ENCODE data around the gene TRAPPC12. TPM values are rescaled to one million over a fixed set of nuclear protein-coding genes. Genes with fewer than 3 reads are reported as not detected.

TRAPPC12 gene
- total RNA-seq, 1 experiment from 2014 or later = 86.0 TPM

DNA sequence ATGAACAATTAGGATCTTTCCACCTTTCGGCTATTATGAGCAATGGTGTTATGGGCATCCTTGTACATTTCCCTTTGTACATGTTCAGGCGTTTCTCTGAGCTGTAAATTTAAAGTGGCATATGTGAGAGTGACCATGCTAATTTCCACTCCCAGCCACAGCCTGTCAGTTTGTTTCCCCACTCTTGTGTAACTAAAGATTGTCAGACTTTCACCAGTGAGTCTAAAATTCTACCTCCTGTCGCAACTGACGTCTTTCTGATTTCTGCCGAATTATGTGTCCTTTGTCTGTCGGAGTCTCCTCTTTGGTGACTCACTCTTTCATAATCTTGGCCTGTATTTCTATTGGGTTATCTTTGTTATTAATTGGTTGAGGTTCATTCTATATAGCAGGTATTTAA, 50.7 kb downstream of the TRAPPC12 start:
- Histone ChIP-seq H3K27ac (ENCODE audit: insufficient read length, low read depth, low read length) (no peak overlapping the region), H3K56ac (ENCODE audit: insufficient read length, low read depth, low read length) (no peak overlapping the region), H2AK5ac (ENCODE audit: insufficient read length, low read length) (no peak overlapping the region), H3K4ac (ENCODE audit: low read depth, low read length) (no peak overlapping the region), H3K79me1 (ENCODE audit: insufficient read depth, low read depth, low read length, poor library complexity, severe bottlenecking) (no peaks in the 10 kb centered on the region), H2AFZ (ENCODE audit: low read length) (no peak overlapping the region), H3K9me3 (ENCODE audit: control insufficient read depth, low read depth, low read length) (no peaks in the 10 kb centered on the region), H2BK20ac (ENCODE audit: low read depth, low read length, poor library complexity, severe bottlenecking) (no peak overlapping the region), H2BK5ac (ENCODE audit: insufficient read length, low read length) (no peak overlapping the region), H3K79me2 (ENCODE audit: insufficient read depth, low read length) (no peaks in the 10 kb centered on the region), H2BK15ac (ENCODE audit: low read depth, low read length) (no peak overlapping the region), H4K5ac (ENCODE audit: insufficient read length, low read depth, low read length) (no peak overlapping the region), H3K9ac (ENCODE audit: extremely low read depth, insufficient read length, low read length) (no peak overlapping the region), H3K4me2 (ENCODE audit: insufficient read depth, insufficient read length, low read length) (no peak overlapping the region), H3K23me2 (ENCODE audit: insufficient read length, low read depth, low read length, poor library complexity, severe bottlenecking) (no peaks in the 10 kb centered on the region), H3T11ph (ENCODE audit: low read length) (no peak overlapping the region), H4K8ac (replicated peaks; ENCODE audit: insufficient read length, low read depth, low read length) (no peak overlapping the region), H2BK120ac (ENCODE audit: low read depth, low read length, poor library complexity, severe bottlenecking) (no peak overlapping the region), H3K23ac (ENCODE audit: insufficient read length, low read depth, low read length) (no peak overlapping the region), H4K20me1 (ENCODE audit: control insufficient read depth, insufficient read depth, insufficient read length) (no peaks in the 10 kb centered on the region), H4K91ac (ENCODE audit: insufficient read length, low read depth, low read length) (no peak overlapping the region), H3K27me3 (ENCODE audit: insufficient read depth, low read length) (no peaks in the 10 kb centered on the region), H3K14ac (ENCODE audit: insufficient read depth, low read length) (no peak overlapping the region), H3K4me1 (ENCODE audit: insufficient read depth, low read length) (no peaks in the 10 kb centered on the region), H3K18ac (ENCODE audit: insufficient read length, low read depth, low read length) (no peak overlapping the region), H2BK12ac (ENCODE audit: insufficient read length, low read depth, low read length) (no peak overlapping the region)
- Mint-ChIP-seq H3K4me1 (peaks cover 3 to 7% of the 10 kb centered on the region in 2 experiments; a peak in 3 of 4 replicates), H3K9me3 (no peaks in the 10 kb centered on the region), H3K27me3 (ENCODE audit: low read depth) (no peaks in the 10 kb centered on the region), H3K27ac (no peak overlapping the region), H3K36me3 (ENCODE audit: insufficient read depth in 1 of 3, low read depth in 3 of 3) (peaks cover 10 to 35% (median 29%) of the 10 kb centered on the region in 3 experiments; a peak in 6 of 7 replicates), H3K4me3 (no peak overlapping the region)
- WGBS (ENCODE audit: extremely low coverage, insufficient read length, low lambda C conversion rate) = no CpG with 5 or more reads among the region's 6 CpGs
- TF ChIP-seq, protein P1, sequence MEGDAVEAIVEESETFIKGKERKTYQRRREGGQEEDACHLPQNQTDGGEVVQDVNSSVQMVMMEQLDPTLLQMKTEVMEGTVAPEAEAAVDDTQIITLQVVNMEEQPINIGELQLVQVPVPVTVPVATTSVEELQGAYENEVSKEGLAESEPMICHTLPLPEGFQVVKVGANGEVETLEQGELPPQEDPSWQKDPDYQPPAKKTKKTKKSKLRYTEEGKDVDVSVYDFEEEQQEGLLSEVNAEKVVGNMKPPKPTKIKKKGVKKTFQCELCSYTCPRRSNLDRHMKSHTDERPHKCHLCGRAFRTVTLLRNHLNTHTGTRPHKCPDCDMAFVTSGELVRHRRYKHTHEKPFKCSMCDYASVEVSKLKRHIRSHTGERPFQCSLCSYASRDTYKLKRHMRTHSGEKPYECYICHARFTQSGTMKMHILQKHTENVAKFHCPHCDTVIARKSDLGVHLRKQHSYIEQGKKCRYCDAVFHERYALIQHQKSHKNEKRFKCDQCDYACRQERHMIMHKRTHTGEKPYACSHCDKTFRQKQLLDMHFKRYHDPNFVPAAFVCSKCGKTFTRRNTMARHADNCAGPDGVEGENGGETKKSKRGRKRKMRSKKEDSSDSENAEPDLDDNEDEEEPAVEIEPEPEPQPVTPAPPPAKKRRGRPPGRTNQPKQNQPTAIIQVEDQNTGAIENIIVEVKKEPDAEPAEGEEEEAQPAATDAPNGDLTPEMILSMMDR (conservative IDR thresholded peaks at IDR 0.05) = no peak
- DNase-seq = no peak

All from H9 (cell line).